MCF 10A (cell line): Measurements from ENCODE around the gene PCP2. TPM values are rescaled to one million over a fixed set of nuclear protein-coding genes. Genes with fewer than 3 reads are reported as not detected.
"Not testable (repeated sequence)": the region's sequence is repeated elsewhere in the genome, so short reads cannot be mapped to it uniquely, and the experiment has no call there.

Experiments
- BruUV-seq: library from RNA; stranded (reverse); fragments of 400-500 nt; replicated peaks from 2 replicates; lab custom pipeline; 2021; lab: Mats Ljungman, UMichigan
- CTCF ChIA-PET: fragments of 300-600 bp; sonication (Branson Sonifier 250); formaldehyde crosslinking; extraction: SDS; loops from one replicate; lab custom pipeline; 2021; ENCODE audit warnings: antibody characterized with exemption, inconsistent platforms; lab: Yijun Ruan, JAX
- POLR2A ChIA-PET: fragments of 300-600, 350-650 bp; sonication (Branson Sonifier 250); formaldehyde crosslinking; extraction: SDS; loops from one replicate; lab custom pipeline; 2020; ENCODE audit warnings: antibody characterized with exemption, inconsistent platforms; lab: Yijun Ruan, JAX
- DNase-seq: peaks from one replicate; pipeline ENCODE4 v3.0.0-alpha.2; 2018; ENCODE audit not compliant: unreplicated experiment
- H3K27ac Mint-ChIP-seq: one replicate; pipeline ENCODE4 v1.8.0; 2022; ENCODE audit warnings: mild to moderate bottlenecking, low read depth, mixed read lengths; ENCODE audit not compliant: unreplicated experiment
- H3K27me3 Mint-ChIP-seq: one replicate; pipeline ENCODE4 v1.8.0; 2022; ENCODE audit warnings: mixed read lengths; ENCODE audit not compliant: insufficient read depth, unreplicated experiment
- H3K36me3 Mint-ChIP-seq: one replicate; pipeline ENCODE4 v1.8.0; 2022; ENCODE audit warnings: mild to moderate bottlenecking, moderate library complexity, mixed read lengths; ENCODE audit not compliant: insufficient read depth, unreplicated experiment
- H3K4me1 Mint-ChIP-seq: one replicate; pipeline ENCODE4 v1.8.0; 2022; ENCODE audit warnings: mixed read lengths; ENCODE audit not compliant: insufficient read depth, unreplicated experiment
- H3K4me3 Mint-ChIP-seq: one replicate; pipeline ENCODE4 v1.8.0; 2022; ENCODE audit warnings: mild to moderate bottlenecking, moderate library complexity, mixed read lengths; ENCODE audit not compliant: unreplicated experiment
- H3K9me3 Mint-ChIP-seq: one replicate; pipeline ENCODE4 v1.8.0; 2022; ENCODE audit warnings: mixed read lengths; ENCODE audit not compliant: unreplicated experiment
- CTCF ChIP-seq: fragments of 200-600 bp; IDR thresholded peaks from one replicate; pipeline ENCODE4 v1.8.0; 2022; ENCODE audit warnings: antibody characterized with exemption, mild to moderate bottlenecking; ENCODE audit not compliant: unreplicated experiment
- intact Hi-C: fragments of 100-400 bp; cut with micrococcal nuclease; formaldehyde crosslinking; loops from 2 replicates; pipeline ENCODE4 v1.14.1; 2022
- total RNA-seq: library from RNA; stranded (reverse); gene quantifications from 2 replicates; pipeline ENCODE4 v1.2.3, GENCODE V29; 2022

PCP2 gene
- total RNA-seq, 1 experiment from 2014 or later, result not detected

- H3K36me3 Mint-ChIP-seq, result peaks cover 20% of the 10 kb centered on the region
- no peak for DNase-seq
- ChIA-PET CTCF (no interaction called here), POLR2A (no interaction called here)
- BruUV-seq, result no TSS peak
- TF ChIP-seq CTCF, result no peak
- H3K27me3 Mint-ChIP-seq, result no peaks in the 10 kb centered on the region
- peak overlapping the region; percentile 37 for H3K27ac Mint-ChIP-seq
- H3K4me1 Mint-ChIP-seq, result no peaks in the 10 kb centered on the region
- H3K4me3 Mint-ChIP-seq, result no peak overlapping the region
- intact Hi-C loops, result no loop called here
- H3K9me3 Mint-ChIP-seq, result no peaks in the 10 kb centered on the region
These were observed 12.3 kb upstream of the PCP2 start for GRCh38 chr19:7645656-7646425.

GRCh38 chr19:7645163-7645562 lies 11.6 kb upstream of the PCP2 start:
- Mint-ChIP-seq H3K4me1 (peaks cover under 1% of the 10 kb centered on the region), H3K36me3 (peaks cover 20% of the 10 kb centered on the region), H3K27ac (no peak overlapping the region), H3K4me3 (no peak overlapping the region), H3K9me3 (no peaks in the 10 kb centered on the region), H3K27me3 (no peaks in the 10 kb centered on the region)
- CTCF ChIA-PET, result interaction anchor here (0.7 kb wide), 1 partner anchor 10 kb away, joined by 3 read pairs; no protein-coding TSS in a partner anchor
- intact Hi-C loops, result no loop called here
- DNase-seq, result no peak
- POLR2A ChIA-PET, result interaction anchor here (1.1 kb wide), 1 partner anchor 23 kb away, joined by 3 read pairs; the partner anchor contains the start of gene RETN
- TF ChIP-seq CTCF, result no peak
- no TSS peak for BruUV-seq

- ChIA-PET CTCF (interaction anchor here (0.7 kb wide), 1 partner anchor 10 kb away, joined by 3 read pairs; no protein-coding TSS in a partner anchor), POLR2A (interaction anchor here (1.1 kb wide), 1 partner anchor 24 kb away, joined by 3 read pairs; the partner anchor contains the start of gene RETN)
- H3K27ac Mint-ChIP-seq, result no peak overlapping the region
- DNase-seq, result no peak
- peaks cover 20% of the 10 kb centered on the region for H3K36me3 Mint-ChIP-seq
- no peaks in the 10 kb centered on the region for H3K27me3 Mint-ChIP-seq
- intact Hi-C loops, result no loop called here
- H3K4me3 Mint-ChIP-seq, result no peak overlapping the region
- BruUV-seq, result no TSS peak
- TF ChIP-seq CTCF, result no peak
- peaks cover 5% of the 10 kb centered on the region for H3K4me1 Mint-ChIP-seq
- no peaks in the 10 kb centered on the region for H3K9me3 Mint-ChIP-seq
These were observed 11.0 kb upstream of the PCP2 start for GRCh38 chr19:7644550-7644877.

- H3K9me3 Mint-ChIP-seq, intact Hi-C loops, H3K4me3 Mint-ChIP-seq, H3K27me3 Mint-ChIP-seq, BruUV-seq, H3K27ac Mint-ChIP-seq, H3K4me1 Mint-ChIP-seq: not testable (repeated sequence)
- peaks cover 20% of the 10 kb centered on the region for H3K36me3 Mint-ChIP-seq
- ChIA-PET POLR2A (interaction anchor here (1.1 kb wide), 1 partner anchor 25 kb away, joined by 3 read pairs; the partner anchor contains the start of gene RETN), CTCF (interaction anchor here (0.6 kb wide), 1 partner anchor 9 kb away, joined by 5 read pairs; no protein-coding TSS in a partner anchor)
- peak; percentile 43 for DNase-seq
These were observed 10.4 kb upstream of the PCP2 start for GRCh38 chr19:7643629-7644549.
